Measurements from ENCODE around the gene VTI1A.

DNA sequence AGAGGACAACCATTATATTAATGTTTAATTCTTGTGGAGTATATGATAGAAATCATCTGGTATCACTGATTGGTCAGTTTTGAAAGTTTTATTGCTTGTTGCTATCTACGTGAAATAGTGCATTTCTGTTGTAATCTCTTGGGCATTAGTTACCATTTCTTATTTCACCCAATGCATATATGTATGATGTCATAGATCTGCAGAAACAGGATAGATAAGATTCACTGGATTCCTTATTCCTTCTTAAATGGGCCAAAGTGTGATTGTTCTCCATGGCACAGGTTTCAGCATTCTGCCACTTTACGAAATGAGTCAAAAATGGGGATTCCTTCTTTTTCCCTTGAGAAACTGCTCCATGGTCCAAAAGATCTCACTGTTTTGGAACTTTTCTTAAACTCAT, 56.6 kb downstream of the VTI1A start:
- TF ChIP-seq, protein P1, sequence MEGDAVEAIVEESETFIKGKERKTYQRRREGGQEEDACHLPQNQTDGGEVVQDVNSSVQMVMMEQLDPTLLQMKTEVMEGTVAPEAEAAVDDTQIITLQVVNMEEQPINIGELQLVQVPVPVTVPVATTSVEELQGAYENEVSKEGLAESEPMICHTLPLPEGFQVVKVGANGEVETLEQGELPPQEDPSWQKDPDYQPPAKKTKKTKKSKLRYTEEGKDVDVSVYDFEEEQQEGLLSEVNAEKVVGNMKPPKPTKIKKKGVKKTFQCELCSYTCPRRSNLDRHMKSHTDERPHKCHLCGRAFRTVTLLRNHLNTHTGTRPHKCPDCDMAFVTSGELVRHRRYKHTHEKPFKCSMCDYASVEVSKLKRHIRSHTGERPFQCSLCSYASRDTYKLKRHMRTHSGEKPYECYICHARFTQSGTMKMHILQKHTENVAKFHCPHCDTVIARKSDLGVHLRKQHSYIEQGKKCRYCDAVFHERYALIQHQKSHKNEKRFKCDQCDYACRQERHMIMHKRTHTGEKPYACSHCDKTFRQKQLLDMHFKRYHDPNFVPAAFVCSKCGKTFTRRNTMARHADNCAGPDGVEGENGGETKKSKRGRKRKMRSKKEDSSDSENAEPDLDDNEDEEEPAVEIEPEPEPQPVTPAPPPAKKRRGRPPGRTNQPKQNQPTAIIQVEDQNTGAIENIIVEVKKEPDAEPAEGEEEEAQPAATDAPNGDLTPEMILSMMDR (IDR thresholded peaks at IDR 0.05), result no peak
- TF ChIP-seq POLR2A (IDR thresholded peaks at IDR 0.05), result no peak
